H1 (cell line): ENCODE results near the gene ZNF277. TPM values are rescaled to one million over a fixed set of nuclear protein-coding genes. Genes with fewer than 3 reads are reported as not detected.

ENCODE experiments used
- CTCF ChIA-PET: fragments of 300-600 bp; sonication (Branson Sonifier 250); formaldehyde crosslinking; loops from one replicate; lab custom pipeline; 2021; ENCODE audit not compliant: partially characterized antibody; lab: Charles Lee
- POLR2A ChIA-PET: fragments of 300-600 bp; sonication (Branson Sonifier 250); formaldehyde crosslinking; loops from one replicate; lab custom pipeline; 2021; ENCODE audit warnings: inconsistent platforms; ENCODE audit not compliant: partially characterized antibody; lab: Charles Lee
- DNase-seq, 2 experiments: peaks; one replicate each; pipeline versions ENCODE4 v3.0.0 to v3.0.0-alpha.2; 2010 to 2022; ENCODE audit warnings: low spot score in 2 of 2, low read depth in 1 of 2, mixed read lengths in 1 of 2
- FAIRE-seq: peaks from 2 replicates; lab custom pipeline; 2011; peaks lifted over from hg19 to GRCh38; lab: Jason Lieb, UNC
- H2AFZ ChIP-seq: 2 replicates; pipeline ENCODE4 v1.8.1; 2012; ENCODE audit warnings: low read length, inconsistent platforms
- H2AK5ac ChIP-seq: 2 replicates; pipeline ENCODE4 v1.6.1; 2013; ENCODE audit warnings: low read depth, low read length
- H2BK120ac ChIP-seq: replicated peaks from 2 replicates; pipeline ENCODE3; 2013; ENCODE audit warnings: low read depth, low read length, inconsistent platforms
- H2BK12ac ChIP-seq: 2 replicates; pipeline ENCODE4 v1.6.1; 2013; ENCODE audit warnings: low read depth, low read length
- H2BK15ac ChIP-seq: 2 replicates; pipeline ENCODE4 v1.6.1; 2013; ENCODE audit warnings: low read length
- H2BK20ac ChIP-seq: 2 replicates; pipeline ENCODE4 v1.6.1; 2013; ENCODE audit warnings: low read length
- H2BK5ac ChIP-seq: 2 replicates; pipeline ENCODE4 v1.6.1; 2013; ENCODE audit warnings: low read depth, low read length
- H3K14ac ChIP-seq: 2 replicates; pipeline ENCODE4 v1.6.1; 2013; ENCODE audit warnings: inconsistent platforms; ENCODE audit not compliant: insufficient read length
- H3K18ac ChIP-seq: 2 replicates; pipeline ENCODE4 v1.6.1; 2013; ENCODE audit warnings: low read length; ENCODE audit errors: extremely low read depth
- H3K23ac ChIP-seq: 2 replicates; pipeline ENCODE4 v1.6.1; 2013; ENCODE audit warnings: inconsistent platforms; ENCODE audit not compliant: insufficient read length
- H3K23me2 ChIP-seq: 2 replicates; pipeline ENCODE4 v1.6.1; 2013; ENCODE audit warnings: low read depth, low read length
- H3K27ac ChIP-seq: 2 replicates; pipeline ENCODE4 v1.6.1; 2011; ENCODE audit warnings: low read depth, low read length, inconsistent platforms
- H3K27me3 ChIP-seq, 4 experiments: replicated peaks in 1 of 4; 1 replicate in 1 of 4; 2 replicates in 3 of 4; pipeline versions ENCODE4 v1.6.1 to v1.8.1; 2011 to 2013; ENCODE audit warnings: low read length in 3 of 4, mild to moderate bottlenecking in 3 of 4, inconsistent platforms in 2 of 4, mixed read lengths in 2 of 4, moderate library complexity in 1 of 4; ENCODE audit not compliant: control insufficient read depth in 3 of 4, insufficient read depth in 3 of 4; ENCODE audit errors: extremely low read depth in 1 of 4
- H3K36me3 ChIP-seq, 4 experiments: 2 replicates each; pipeline versions ENCODE4 v1.6.1 to v1.8.1; 2011 to 2013; ENCODE audit warnings: mild to moderate bottlenecking in 4 of 4, low read length in 3 of 4, moderate library complexity in 2 of 4, control low read depth in 1 of 4, inconsistent platforms in 1 of 4; ENCODE audit not compliant: insufficient read depth in 4 of 4, control insufficient read depth in 2 of 4
- H3K4ac ChIP-seq: replicated peaks from 2 replicates; pipeline ENCODE3; 2013; ENCODE audit warnings: low read length, low read depth, mixed read lengths, inconsistent platforms; ENCODE audit not compliant: insufficient read length
- H3K4me1 ChIP-seq, 4 experiments: replicated peaks in 1 of 4; 1 replicate in 1 of 4; 2 replicates in 3 of 4; pipeline versions ENCODE4 v1.6.1 to v1.8.1; 2011 to 2013; ENCODE audit warnings: low read length in 3 of 4, inconsistent platforms in 2 of 4, mixed read lengths in 1 of 4; ENCODE audit not compliant: insufficient read depth in 4 of 4, control insufficient read depth in 3 of 4
- H3K4me2 ChIP-seq, 2 experiments: 2 replicates each; pipeline versions ENCODE4 v1.6.1 to v1.8.1; 2011 to 2013; ENCODE audit warnings: low read depth in 2 of 2, low read length in 2 of 2, control low read depth in 1 of 2, inconsistent platforms in 1 of 2, mild to moderate bottlenecking in 1 of 2; ENCODE audit not compliant: insufficient read depth in 1 of 2
- H3K4me3 ChIP-seq, 4 experiments: fragments of 200-600, 300-600 bp in 1 of 4; sonication (generic), shearing (Covaris generic), sonication (Bioruptor Twin) in 1 of 4; 2 replicates each; pipeline versions ENCODE4 v1.5.1 to v1.8.1; 2011 to 2016; ENCODE audit warnings: low read length in 4 of 4, low read depth in 3 of 4, control low read depth in 2 of 4, inconsistent platforms in 2 of 4, mild to moderate bottlenecking in 2 of 4, mixed read lengths in 1 of 4, moderate library complexity in 1 of 4; ENCODE audit not compliant: insufficient read depth in 2 of 4; ENCODE audit errors: extremely low read depth in 1 of 4
- H3K56ac ChIP-seq: replicated peaks from 2 replicates; pipeline ENCODE3; 2013; ENCODE audit warnings: low read depth, mild to moderate bottlenecking, mixed read lengths, low read length, inconsistent platforms; ENCODE audit not compliant: insufficient read length
- H3K79me1 ChIP-seq: 2 replicates; pipeline ENCODE4 v1.6.1; 2013; ENCODE audit warnings: low read depth, low read length, control low read depth
- H3K79me2 ChIP-seq, 2 experiments: 2 replicates each; pipeline versions ENCODE4 v1.6.1 to v1.8.1; 2012 to 2013; ENCODE audit warnings: low read length in 2 of 2, mild to moderate bottlenecking in 2 of 2, inconsistent platforms in 1 of 2; ENCODE audit not compliant: insufficient read depth in 2 of 2, control insufficient read depth in 1 of 2
- H3K9ac ChIP-seq, 4 experiments: replicated peaks in 1 of 4; 1 replicate in 1 of 4; 2 replicates in 3 of 4; pipeline versions ENCODE4 v1.6.1 to v1.8.1; 2011 to 2013; ENCODE audit warnings: low read depth in 3 of 4, low read length in 3 of 4, control low read depth in 2 of 4, mild to moderate bottlenecking in 2 of 4, moderate library complexity in 2 of 4, inconsistent platforms in 1 of 4; ENCODE audit errors: extremely low read depth in 1 of 4
- H3K9me3 ChIP-seq, 2 experiments: 2 replicates each; pipeline versions ENCODE4 v1.6.1 to v1.8.1; 2012 to 2013; ENCODE audit warnings: mild to moderate bottlenecking in 2 of 2, moderate library complexity in 2 of 2, control low read depth in 1 of 2, inconsistent platforms in 1 of 2, low read depth in 1 of 2, low read length in 1 of 2, mixed read lengths in 1 of 2; ENCODE audit not compliant: insufficient read depth in 2 of 2
- H4K20me1 ChIP-seq, 2 experiments: replicated peaks in 1 of 2; 2 replicates each; pipeline versions ENCODE3 to v1.8.1; 2011 to 2013; ENCODE audit warnings: inconsistent platforms in 2 of 2, low read length in 2 of 2, mild to moderate bottlenecking in 1 of 2; ENCODE audit not compliant: insufficient read depth in 2 of 2, control insufficient read depth in 1 of 2
- H4K5ac ChIP-seq: 2 replicates; pipeline ENCODE4 v1.6.1; 2013; ENCODE audit warnings: low read length, low read depth, mixed read lengths, inconsistent platforms; ENCODE audit not compliant: insufficient read length
- H4K8ac ChIP-seq: 2 replicates; pipeline ENCODE4 v1.8.0; 2013; ENCODE audit warnings: mild to moderate bottlenecking, moderate library complexity, low read length, inconsistent platforms; ENCODE audit not compliant: insufficient read depth; ENCODE audit errors: extremely low read depth
- H4K91ac ChIP-seq: replicated peaks from 2 replicates; pipeline ENCODE3; 2013; ENCODE audit warnings: low read length, mixed read lengths, inconsistent platforms; ENCODE audit not compliant: insufficient read length
- ASH2L ChIP-seq: fragments of 200-600, 300-600 bp; sonication (generic); IDR thresholded peaks from one replicate; pipeline ENCODE4 v1.7.1; 2017; ENCODE audit warnings: low read length
- CBX5 ChIP-seq: fragments of 300-800, 300-1000 bp; sonication (generic); IDR thresholded peaks from 2 replicates; pipeline ENCODE4 v1.7.1; 2016; ENCODE audit warnings: antibody characterized with exemption, low read length, low read depth
- CBX8 ChIP-seq: fragments of 300-800, 300-1000 bp; sonication (generic); IDR thresholded peaks from 2 replicates; pipeline ENCODE4 v1.7.1; 2016; ENCODE audit warnings: low read depth, low read length, borderline replicate concordance
- CREB1 ChIP-seq: IDR thresholded peaks from 2 replicates; pipeline ENCODE4 v1.6.1; 2012; ENCODE audit warnings: inconsistent platforms
- CTBP2 ChIP-seq: IDR thresholded peaks from 2 replicates; pipeline ENCODE4 v1.7.0; 2011; ENCODE audit warnings: borderline replicate concordance, mild to moderate bottlenecking, moderate library complexity, mixed read lengths, low read length; ENCODE audit not compliant: insufficient read depth, insufficient read length
- EGR1 ChIP-seq: IDR thresholded peaks from 2 replicates; pipeline ENCODE4 v1.6.1; 2011; ENCODE audit warnings: low read depth, low read length, borderline replicate concordance
- HDAC2 ChIP-seq, 2 experiments: fragments of 300-600 bp in 1 of 2; sonication (generic) in 1 of 2; IDR thresholded peaks; 2 replicates each; pipeline ENCODE4 v1.6.1; 2011 to 2012; ENCODE audit warnings: low read depth in 2 of 2, low read length in 2 of 2, mild to moderate bottlenecking in 2 of 2, moderate library complexity in 2 of 2, borderline replicate concordance in 1 of 2, inconsistent platforms in 1 of 2
- KDM4A ChIP-seq: IDR thresholded peaks from one replicate; pipeline ENCODE4 v1.7.1; 2012; ENCODE audit warnings: low read depth, mild to moderate bottlenecking, moderate library complexity, low read length, inconsistent platforms; ENCODE audit not compliant: severe bottlenecking
- KDM5A ChIP-seq: fragments of 200-600 bp; IDR thresholded peaks from 2 replicates; pipeline ENCODE4 v1.7.1; 2012; ENCODE audit warnings: mild to moderate bottlenecking, low read length, inconsistent platforms, mixed read lengths
- MAFK ChIP-seq: IDR thresholded peaks from 2 replicates; pipeline ENCODE4 v1.6.1; 2012; ENCODE audit warnings: low read depth, mild to moderate bottlenecking, improper control_type of control experiment, low read length
- NANOG ChIP-seq: IDR thresholded peaks from 2 replicates; pipeline ENCODE4 v1.6.1; 2011; ENCODE audit warnings: low read length, low read depth, mild to moderate bottlenecking, inconsistent platforms; ENCODE audit not compliant: insufficient read depth, poor library complexity, severe bottlenecking
- PHF8 ChIP-seq: fragments of 200-600 bp; sonication (generic); conservative IDR thresholded peaks from 2 replicates; pipeline ENCODE4 v1.7.1; 2012; ENCODE audit warnings: low read depth, mild to moderate bottlenecking, inconsistent platforms, low read length, moderate library complexity
- RAD21 ChIP-seq, 2 experiments: IDR thresholded peaks in 1 of 2; conservative IDR thresholded peaks in 1 of 2; 2 replicates each; pipeline ENCODE4 v1.6.1; 2011; ENCODE audit warnings: low read depth in 2 of 2, low read length in 2 of 2, improper control_type of control experiment in 1 of 2, inconsistent platforms in 1 of 2, mild to moderate bottlenecking in 1 of 2, moderate library complexity in 1 of 2
- SIX5 ChIP-seq: IDR thresholded peaks from 2 replicates; pipeline ENCODE4 v1.6.1; 2011; ENCODE audit warnings: mild to moderate bottlenecking, low read depth, low read length
- WGBS, 2 experiments: shearing (Covaris generic) in 1 of 2; methylation state at CpG; one replicate each; pipeline versions ENCODE4 v1.1.6 to v1.1.7; 2013 to 2015; ENCODE audit warnings: low lambda C conversion rate in 2 of 2, mixed read lengths in 2 of 2, inconsistent platforms in 1 of 2, low coverage in 1 of 2, missing lambda C conversion rate in 1 of 2; ENCODE audit not compliant: insufficient replicate concordance in 2 of 2, insufficient coverage in 1 of 2, insufficient read length in 1 of 2; ENCODE audit errors: extremely low coverage in 1 of 2, missing lambda C conversion rate in 1 of 2; 5-methylcytosine and 5-hydroxymethylcytosine counted together
- polyA plus RNA-seq, 7 experiments: library from polyadenylated mRNA; depleted of rRNA in 3 of 7; stranded (reverse) in 5 of 7; unstranded in 2 of 7; fragments of >200 nt in 5 of 7; fragments of 200-250 nt in 2 of 7; gene quantifications; 1 replicate in 5 of 7; 2 replicates in 1 of 7; 4 replicates in 1 of 7; pipeline versions ENCODE4 v1.2.1 to v1.2.3, GENCODE V29; 2011 to 2013; ENCODE audit warnings: missing spikeins in 2 of 7, mixed read lengths in 2 of 7
- total RNA-seq: library from RNA; stranded (reverse); fragmentation: NEBNext Ultra II Directional; extraction: Animal tissue kit (Norgen Biotek cat#: 25700); gene quantifications from 2 replicates; pipeline ENCODE4 v1.2.1, GENCODE V29; 2021

ZNF277 gene
- total and polyA plus RNA-seq, 2 of the 8 experiments (the other 6 are each of a cell fraction or from before 2014, with no cell fraction given) = 5.1 to 21.7 TPM

DNA sequence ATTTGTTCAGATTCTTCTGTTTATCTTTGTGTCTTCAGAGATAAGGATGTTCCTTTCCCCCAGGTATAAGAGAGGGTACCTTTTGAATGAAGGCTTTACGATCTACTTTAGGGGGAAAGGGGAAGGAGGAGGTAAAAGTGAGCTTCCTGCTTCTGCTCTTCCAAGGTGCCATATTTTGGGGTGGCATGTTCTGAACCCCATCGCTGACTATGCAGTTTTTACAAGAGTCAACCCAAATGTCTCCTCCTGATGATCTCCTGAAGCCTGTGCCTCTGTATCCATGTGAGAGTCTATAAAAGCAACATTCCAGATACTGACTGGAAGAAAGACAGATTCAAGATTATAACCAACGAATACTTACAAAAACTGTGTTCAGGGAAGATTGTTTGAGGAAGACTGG is 102.5 kb downstream of the ZNF277 start:
- Histone ChIP-seq H3K23me2 (no peaks in the 10 kb centered on the region), H4K5ac (no peak overlapping the region), H3K36me3 (peaks cover 0 to 9% (median 0%) of the 10 kb centered on the region in 4 experiments; a peak in 3 of 8 replicates), H3K14ac (no peak overlapping the region), H2BK12ac (no peak overlapping the region), H2BK5ac (no peak overlapping the region), H3K4ac (no peak overlapping the region), H4K91ac (no peak overlapping the region), H3K9ac (no peak overlapping the region), H4K8ac (no peak overlapping the region), H2AFZ (no peak overlapping the region), H3K79me1 (no peaks in the 10 kb centered on the region), H2BK15ac (no peak overlapping the region), H3K18ac (no peak overlapping the region), H3K27ac (no peak overlapping the region), H4K20me1 (no peaks in the 10 kb centered on the region), H2AK5ac (no peak overlapping the region), H3K9me3 (peaks cover 5 to 11% of the 10 kb centered on the region in 2 experiments; a peak in 2 of 4 replicates), H3K23ac (no peak overlapping the region), H3K4me3 (no peak overlapping the region), H3K56ac (no peak overlapping the region), H2BK20ac (no peak overlapping the region), H2BK120ac (no peak overlapping the region), H3K4me1 (no peaks in the 10 kb centered on the region), H3K27me3 (no peaks in the 10 kb centered on the region), H3K79me2 (no peaks in the 10 kb centered on the region), H3K4me2 (no peak overlapping the region)
- DNase-seq (no peak), FAIRE-seq (no peak)
- WGBS, 2 experiments = 93% methylated on average over 3 of the region's 3 CpGs; no CpG with 5 or more reads in 1 of the 2 experiments
- ChIA-PET POLR2A (no interaction called here), CTCF (no interaction called here)
- TF ChIP-seq CREB1 (no peak), ASH2L (no peak), KDM5A (no peak), RAD21 (IDR thresholded peaks at IDR 0.05 in 1 of 2, conservative IDR thresholded peaks at IDR 0.05 in 1 of 2; ENCODE audit: low read depth in 2 of 2, low read length in 2 of 2) (no peak), PHF8 (no peak), CTBP2 (no peak), CBX5 (no peak), MAFK (no peak), SIX5 (no peak), EGR1 (no peak), NANOG (no peak), CBX8 (no peak), HDAC2 (IDR thresholded peaks at IDR 0.05; ENCODE audit: borderline replicate concordance in 1 of 2, low read depth in 2 of 2, low read length in 2 of 2) (no peak), KDM4A (no peak)
